NCI-H510A treated with DMSO at 0.1 percent for 48 hours (cell line): ENCODE measurements around the gene SLC6A17.

ENCODE experiments used
- DNase-seq: peaks from one replicate; lab custom pipeline; 2025; lab: John Stamatoyannopoulos, UW

The SLC6A17 gene

DNA sequence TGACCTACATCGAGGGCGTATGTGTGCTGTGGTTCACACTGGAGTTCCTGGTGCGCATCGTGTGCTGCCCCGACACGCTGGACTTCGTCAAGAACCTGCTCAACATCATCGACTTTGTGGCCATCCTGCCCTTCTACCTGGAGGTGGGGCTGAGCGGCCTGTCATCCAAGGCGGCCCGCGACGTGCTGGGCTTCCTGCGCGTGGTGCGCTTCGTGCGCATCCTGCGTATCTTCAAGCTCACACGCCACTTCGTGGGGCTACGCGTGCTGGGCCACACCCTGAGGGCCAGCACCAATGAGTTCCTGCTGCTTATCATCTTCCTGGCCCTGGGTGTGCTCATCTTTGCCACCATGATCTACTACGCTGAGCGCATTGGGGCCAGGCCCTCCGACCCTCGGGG lies 72.8 kb downstream of the SLC6A17 start:
- DNase-seq = no peak

DNA sequence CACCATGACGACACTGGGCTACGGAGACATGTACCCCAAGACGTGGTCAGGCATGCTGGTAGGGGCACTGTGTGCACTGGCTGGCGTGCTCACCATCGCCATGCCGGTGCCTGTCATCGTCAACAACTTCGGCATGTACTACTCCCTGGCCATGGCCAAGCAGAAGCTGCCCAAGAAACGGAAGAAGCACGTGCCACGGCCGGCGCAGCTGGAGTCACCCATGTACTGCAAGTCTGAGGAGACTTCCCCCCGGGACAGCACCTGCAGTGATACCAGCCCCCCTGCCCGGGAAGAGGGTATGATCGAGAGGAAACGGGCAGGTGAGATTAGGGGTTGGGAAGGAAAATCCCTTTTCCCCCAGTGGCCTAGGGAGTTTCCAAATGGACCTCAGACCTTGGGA lies 73.3 kb downstream of the SLC6A17 start:
- no peak for DNase-seq

DNA sequence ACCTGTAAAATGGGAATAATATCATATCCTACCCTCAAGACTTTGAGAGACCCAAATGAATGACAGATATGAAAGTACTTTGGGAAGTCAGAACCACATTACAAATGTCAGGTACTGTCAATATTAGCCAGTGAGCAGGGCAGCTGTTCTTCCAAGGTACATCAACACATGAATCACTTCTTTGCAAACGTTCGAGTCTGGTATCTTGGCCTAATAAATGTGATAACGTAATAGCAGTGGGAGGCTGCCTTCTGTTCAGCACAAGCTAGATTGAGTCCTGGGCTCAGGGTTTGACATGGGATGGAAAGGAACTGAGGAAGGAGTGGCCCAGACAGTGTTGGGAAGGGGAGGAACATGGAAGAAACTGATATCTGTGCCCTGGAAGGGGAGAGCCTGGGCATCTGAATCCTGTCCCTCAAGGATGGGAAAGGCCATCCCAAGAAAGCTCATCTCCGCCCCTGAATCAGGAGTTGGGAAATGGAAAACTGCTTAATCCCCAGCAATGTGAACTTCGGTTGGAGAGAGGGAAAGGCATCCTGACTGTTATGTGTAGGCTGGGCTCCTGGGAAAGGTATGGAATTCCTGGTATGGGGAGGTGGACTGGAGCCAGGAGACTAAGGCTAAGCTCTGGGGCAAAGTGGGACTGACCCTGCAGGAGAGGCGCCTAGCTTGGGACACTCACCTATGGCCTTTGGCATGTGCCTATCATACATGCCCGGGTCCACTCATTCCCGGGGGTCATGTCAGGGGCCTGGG lies 74.1 kb downstream of the SLC6A17 start:
- DNase-seq = no peak

DNA sequence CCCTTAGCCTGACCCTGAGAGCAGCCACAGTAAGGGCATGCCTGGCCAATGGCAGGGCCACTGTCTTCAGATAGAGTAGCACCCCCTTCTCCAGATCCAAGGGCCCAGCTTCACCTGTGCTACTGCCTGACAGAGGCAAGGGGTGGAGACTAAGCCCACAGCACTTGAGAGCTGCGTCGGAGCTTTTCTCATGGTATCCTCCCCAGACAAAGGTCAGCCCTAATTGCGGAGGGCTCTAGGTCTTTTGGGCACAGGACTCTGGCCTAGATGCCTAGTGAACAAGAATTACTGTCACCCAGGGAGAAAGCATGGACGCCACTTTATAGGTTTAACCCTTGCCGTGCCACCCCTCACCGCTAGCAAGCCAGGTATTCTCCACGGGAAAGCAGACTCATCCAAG lies 74.9 kb downstream of the SLC6A17 start:
- no peak for DNase-seq

DNA sequence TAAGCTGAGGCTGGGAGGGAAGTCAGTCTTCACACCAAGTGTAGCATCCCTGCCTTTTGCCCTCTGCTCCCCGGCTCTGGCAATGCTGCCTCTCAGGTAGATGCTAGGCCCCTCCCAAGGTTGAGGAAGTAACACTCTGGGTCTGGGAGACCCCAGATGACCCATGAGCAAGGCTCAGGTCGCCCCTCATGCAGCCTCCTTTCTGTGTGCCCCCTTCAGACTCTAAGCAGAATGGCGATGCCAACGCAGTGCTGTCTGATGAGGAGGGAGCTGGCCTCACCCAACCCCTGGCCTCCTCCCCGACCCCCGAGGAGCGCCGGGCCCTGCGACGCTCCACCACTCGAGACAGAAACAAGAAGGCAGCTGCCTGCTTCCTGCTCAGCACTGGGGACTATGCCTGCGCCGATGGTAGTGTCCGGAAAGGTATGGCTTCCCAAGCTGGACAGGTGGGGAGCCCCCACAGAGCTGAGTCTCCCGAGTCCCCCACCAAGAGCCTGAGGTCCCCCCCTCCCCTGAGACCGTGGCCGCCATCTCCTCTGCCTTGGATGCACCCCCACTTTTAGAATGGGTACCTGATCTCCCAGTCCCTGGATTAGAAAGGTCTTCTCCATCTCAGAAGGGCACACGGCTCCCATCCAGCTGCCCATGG lies 75.6 kb downstream of the SLC6A17 start:
- DNase-seq = no peak

DNA sequence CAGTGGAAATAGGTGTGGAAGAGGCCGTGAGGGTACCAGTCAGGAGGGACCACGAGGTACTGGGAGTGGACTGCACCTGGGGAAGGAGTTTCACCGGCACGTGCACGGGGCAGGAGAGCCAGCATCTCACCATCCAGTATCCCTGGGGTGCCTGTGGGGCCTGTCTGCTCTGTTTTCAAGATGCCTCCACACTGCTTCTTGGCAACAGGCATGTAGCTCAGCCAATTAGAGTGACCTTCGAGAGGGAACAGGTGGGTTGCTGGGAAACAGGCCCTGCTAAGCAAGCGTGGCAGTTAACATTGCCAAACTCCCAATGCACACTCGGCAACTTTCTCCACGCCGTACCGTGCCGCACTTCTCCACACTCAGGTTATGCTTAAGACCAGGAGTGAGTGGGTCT lies 77.5 kb downstream of the SLC6A17 start:
- no peak for DNase-seq

DNA sequence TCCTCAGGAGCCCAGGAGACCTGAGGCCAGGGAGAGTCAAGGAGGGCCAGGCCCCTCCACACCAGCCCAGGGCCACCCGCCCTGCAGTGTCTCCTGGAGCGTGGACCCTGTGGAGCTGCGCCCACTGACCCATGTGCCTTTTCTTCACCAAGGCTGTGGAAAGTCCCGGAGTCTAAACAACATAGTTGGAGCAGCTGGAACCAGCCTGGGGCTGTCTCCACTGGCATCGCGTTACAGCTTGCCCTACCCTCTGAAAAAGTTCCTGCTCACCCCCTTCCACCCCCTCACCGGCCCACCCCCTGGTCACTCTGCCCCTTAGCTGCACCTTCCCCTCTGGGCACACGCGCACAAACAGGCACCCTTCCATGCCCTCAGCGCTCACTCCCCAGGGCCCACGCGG lies 78.1 kb downstream of the SLC6A17 start:
- DNase-seq = no peak

DNA sequence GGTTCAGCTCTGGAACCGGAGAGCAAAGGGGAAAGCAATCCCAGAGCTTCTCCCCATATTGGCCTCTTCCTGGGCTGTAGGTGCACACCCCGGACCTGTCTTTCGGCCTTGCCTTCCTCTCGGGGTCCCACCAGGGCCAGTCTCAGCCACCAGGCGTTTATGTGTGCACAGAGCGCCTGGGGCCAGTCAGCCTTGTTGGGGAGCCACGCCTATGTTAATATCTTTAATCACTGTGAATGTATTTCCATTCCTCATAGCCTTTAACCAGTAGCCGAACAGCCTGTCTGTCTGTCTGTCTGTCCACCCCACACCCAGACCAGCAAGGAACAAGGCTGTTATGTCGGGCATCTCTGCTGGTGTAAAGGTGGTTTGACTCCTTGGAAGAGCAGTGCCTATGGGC lies 78.6 kb downstream of the SLC6A17 start:
- no peak for DNase-seq

DNA sequence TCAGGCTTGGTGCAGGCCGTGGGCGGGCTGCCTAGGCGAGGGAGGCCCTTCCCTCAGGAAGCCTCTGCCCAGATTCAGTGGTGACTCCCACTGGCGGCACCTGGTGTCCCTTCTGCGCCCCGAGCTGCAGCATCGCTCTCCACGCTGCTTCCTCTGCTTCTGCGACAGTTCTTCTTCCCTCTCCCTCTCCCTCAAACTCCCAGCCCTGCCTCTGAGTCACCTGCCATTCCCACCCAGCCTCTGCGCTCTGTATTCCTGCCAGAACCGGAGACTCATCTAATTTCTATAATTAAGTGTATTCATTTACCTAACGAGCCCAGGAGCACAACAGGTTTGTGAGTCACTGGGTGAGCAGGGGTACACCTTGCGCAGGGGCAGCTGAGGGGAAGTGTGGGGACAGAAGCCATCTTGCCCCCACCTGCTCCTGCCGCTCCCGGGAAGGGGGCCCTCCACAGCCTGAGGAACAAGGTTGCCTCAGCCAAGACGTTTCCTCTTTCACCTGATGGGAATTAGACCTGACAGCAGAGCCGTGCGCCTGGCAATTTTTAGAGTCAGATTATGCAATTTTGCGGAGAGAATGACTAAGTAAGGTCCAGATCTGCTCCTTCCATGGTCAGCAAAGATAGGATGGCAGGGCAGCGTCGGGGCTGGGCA lies 79.2 kb downstream of the SLC6A17 start:
- no peak for DNase-seq

DNA sequence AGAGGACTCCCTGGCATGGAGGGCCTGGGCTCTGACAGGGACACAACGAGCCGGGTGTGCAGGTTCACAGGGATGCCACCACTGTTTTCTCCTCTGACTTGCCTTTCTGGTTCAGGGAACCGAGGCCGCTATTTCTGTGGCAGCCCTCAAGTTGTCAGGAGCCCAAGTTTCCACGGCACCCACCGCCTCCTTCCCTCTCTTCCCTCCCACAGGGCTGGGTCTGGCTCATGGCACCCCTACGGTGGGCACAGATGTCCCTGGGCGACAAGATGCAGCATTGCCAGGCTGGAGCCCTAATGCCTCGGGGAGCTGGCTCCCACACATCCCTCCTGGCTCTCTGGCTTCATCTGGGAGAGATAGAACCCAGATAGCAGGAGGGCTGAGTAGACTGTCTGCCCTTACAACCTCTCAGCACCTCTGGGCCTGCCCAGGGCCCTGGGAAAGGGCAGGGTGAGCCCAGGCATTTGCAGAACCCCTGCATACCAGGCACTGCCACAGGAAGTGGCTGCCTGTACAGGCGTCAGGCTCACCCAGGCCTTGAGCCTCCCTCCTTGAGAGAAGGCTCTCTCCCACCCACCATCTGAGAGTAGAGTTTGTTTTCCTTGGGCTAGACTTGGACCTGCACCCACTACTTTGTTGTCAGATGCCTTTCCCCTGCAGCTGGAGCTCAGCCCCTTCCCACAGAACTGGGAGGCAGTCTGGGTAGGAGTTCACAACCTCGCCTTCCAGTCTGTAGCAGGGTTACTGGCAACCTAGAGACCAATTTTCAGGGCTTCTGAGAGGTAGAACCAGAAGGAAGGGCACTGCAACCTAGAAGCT lies 80.3 kb downstream of the SLC6A17 start:
- no peak for DNase-seq

DNA sequence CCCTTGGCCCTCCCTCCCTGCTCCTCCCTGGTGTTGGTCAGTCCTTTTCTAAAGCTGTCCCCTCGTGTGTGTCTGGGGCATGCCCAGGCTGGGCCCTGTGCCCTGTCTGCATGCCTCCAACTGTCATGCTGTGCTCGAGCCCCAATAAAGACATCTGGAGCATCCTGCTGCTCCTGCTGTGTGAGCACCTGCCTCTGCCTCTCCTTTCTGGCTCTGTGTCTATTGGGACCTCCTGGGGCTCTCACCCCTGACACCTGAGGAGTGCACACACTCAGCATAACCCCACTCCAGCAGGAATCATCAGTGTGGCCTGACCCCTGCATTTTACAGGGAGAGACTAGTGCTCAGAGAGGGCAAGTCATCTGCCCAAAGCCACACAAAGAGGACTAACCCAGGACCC lies 83.6 kb downstream of the SLC6A17 start:
- peak; percentile 29 for DNase-seq

DNA sequence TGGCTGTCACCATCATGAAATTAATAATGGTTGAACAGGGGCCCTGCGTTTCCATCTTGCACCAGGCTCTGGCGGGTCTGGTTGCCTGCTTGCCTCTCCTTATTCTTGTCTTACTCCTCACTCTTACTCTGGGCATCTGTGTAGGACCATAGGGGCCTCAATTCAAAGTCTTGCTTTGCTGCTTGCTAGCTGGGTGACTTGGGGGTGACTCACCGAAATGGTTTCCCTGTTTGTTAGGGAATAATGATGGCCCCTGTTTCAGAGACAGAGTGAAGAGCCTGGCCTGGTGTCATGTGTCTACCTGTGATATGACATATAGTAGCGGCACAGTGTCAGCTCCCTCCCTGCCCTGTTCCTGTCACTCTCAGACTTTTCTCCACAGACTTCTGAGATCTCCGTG lies 84.4 kb downstream of the SLC6A17 start:
- DNase-seq = no peak

DNA sequence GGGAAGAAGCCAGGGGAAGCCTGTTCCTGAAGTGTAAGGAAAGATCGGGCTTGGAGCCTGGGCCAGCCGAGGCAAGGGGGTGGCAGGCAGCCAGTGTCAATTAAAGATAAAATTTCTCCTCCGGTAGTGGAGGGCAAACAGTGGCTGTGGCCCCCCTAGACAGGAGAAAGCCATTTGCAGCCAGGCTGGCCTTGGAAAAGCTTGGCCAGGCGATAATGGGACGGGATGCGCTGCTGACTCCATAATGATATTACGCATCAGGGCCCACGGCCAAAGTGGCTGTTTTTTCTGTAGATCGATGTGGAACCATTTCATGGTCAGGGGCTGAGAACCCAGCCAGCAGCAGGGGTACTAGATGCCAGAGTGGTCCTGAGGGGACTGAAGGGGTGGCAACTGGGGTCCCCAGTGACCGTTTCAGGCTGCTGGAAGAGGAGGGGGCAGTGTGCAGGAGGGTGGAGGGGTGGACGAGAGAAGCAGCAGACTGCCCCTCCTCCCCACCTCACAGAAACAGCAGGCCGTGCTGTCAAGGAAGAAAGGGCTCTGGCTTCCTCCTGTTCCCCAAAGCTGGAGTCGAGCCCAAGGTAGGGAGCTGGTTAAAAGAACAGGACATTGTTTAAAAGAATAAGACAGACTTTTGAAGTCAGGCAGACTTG lies 85.0 kb downstream of the SLC6A17 start:
- no peak for DNase-seq

DNA sequence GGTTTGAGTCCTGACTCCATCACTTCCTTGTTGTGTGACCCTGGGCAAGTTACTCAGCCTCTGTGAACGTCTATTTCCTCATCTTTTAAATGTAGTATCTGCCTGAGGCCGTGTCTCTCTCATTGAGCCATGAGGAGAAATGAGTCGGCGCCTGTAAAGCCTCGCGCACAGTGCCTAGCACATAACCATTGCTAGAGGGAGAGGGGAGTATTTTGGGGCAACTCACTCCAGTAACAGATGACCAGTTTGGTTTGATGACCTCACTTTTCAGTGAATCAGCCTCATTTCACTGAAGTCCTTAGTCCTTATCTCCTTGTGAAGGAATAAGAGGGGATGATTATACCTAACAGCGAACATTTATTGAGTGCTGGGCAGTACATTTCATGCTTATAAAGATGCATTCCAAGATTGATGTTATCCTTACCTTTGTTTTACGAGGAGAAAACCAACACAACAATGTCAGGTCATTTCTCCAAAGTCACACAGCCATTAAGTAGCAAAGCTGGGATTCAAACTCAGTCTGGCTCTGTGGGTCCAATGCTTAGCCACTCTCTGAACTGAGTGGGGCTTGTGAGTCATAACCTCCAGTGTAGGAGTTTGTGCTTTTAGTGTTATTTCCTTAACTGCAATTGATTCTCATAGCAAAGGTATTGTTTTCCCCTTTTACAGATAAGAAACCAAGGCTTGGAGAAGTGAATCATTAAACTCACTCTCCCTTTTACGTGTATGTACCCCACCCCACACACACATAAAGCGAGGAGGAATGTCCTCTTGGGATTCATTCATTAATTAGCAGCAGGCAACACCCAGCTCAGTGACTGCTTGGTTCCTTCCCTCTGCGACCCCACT lies 85.8 kb downstream of the SLC6A17 start:
- no peak for DNase-seq

DNA sequence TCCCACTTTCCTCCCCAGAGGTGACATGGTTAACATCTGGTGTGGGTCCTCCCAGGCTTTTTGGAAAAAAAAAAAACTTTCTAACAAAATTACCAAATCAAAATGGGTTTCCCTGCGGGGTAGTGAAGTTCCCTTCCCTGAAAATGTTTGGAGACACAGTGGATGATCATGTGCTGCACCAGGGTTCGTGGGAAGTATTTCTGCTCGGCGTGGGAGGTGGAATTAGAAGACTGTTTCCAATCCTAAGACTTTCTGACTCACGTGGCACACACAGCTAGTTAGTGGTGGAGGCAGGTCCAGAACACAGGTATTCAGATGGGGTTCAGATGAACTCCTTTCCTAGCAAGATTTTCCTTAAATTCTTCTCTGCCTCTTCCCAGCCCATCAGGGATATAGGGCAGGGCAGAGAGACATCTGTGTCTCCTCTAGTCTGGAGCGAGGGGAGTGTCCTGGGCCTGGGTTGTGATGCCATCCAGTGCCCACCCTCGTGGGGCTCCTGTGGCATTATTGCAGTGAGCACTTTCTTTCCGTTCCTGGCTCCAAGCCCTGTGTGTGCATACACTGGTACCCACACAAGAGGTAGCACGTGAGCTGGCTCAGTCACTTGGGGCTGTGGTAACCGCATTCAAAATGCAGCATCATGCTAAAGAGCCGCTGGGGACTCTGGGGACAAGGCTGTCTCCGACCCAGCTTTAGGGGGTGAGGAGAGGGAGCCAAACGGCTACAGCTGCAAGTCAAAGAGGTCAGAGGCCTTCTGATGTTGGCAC lies 87.3 kb downstream of the SLC6A17 start:
- DNase-seq = no peak

DNA sequence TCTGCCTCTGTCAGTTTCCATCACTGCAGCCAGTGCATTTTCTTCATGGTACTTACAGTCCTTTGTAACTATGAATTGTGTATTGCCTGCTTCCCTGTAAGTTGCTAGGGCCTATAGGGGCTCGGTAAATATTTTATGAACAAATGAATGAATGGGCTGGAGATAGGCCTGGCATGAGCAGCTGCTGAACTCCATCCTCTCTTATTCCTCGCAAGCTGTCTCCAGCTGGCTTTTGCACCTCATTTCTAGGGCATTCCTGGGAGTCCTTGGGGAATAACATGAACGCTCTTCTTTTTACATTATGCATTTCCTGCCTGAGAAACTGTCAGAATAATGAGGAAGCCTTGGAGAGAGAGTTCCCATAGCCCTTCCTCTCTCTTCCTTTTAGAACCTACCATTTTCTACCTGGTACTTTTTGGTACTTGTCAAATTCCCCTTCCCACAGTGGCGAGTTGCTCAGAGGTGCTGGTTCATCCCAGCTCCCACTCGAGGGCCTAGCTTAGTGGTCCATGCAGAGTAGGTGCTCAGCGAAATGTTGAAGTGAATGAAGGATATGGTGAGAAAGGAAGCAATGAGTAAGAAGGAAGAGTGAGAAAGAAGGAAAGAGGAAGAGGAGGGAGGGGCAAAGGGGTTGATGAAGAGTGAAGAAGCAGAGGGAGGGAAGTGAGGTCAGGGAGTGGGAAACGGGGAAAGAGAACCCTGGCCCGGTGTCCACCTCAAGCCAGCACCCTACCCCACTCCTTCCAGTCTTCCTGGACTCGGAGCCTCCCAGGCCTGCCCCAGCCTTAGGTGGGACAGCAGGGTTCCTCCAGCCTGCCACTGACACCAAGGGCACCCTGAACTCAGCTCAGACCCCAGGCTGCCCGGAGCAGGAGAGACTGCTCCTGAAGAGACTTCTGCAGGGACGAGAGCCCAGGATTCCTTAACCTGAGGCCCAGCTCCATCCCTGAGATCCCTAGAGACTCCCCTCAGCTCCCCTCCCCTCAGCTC lies 89.4 kb downstream of the SLC6A17 start:
- no peak for DNase-seq

DNA sequence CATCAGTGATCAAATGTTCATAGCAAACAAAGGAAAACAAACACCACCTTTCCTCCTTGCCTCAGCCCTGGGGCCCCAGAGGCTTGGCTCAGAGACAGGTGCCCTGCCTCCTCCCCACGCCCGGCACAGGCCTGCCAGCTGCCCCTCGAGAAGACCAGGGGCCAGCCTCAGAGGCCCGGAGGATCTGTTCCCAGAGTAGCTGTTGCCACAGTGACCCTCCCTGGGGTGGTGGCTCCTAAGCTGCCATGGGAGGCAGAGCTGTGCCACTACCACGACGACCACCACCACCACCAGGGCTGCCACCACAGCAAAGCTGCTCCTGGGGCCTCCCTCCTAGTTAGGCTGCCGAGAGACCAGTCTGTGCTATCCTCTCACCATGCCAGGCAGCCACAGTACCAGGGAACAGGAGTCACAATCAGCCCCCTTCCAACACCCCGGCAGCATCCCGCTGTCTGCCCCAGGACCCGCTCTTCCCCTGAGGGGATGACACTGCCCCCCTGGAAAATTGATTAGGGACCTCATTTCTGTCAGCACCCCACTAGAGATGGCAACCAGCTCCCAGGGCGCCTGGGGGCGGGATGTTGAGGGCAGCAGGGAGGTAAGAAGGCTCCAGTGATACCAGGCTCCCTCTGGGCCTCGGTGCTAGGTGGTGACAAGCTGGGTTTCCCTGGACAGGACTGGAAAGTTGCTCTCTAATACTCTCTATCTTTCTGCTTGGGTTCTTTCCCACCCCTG lies 90.3 kb downstream of the SLC6A17 start:
- peak; percentile 58 for DNase-seq

DNA sequence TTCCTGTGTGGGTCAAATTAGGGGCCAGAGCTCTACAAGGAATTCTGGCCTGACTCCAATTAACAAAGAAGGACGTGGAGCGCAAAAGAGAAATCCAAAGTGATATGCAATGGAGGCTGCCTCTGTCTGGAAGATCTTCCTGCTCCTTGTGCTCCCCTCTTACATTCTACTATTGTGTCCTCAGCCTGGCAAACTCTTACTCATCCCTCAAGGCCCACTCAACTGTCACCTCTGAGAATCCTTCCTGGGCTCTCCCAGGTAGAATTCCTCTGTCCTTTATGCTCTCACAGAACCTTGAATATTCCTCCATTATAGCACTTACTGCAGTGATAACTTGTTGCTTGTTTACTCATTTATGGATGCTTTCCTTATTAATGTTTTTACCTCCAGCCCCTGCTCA lies 91.2 kb downstream of the SLC6A17 start:
- DNase-seq = no peak
